Effector memory CD8-positive, alpha-beta T cell (primary cell): ENCODE data around the gene CMPK1.
"Not testable (repeated sequence)": the region's sequence is repeated elsewhere in the genome, so short reads cannot be mapped to it uniquely, and the experiment has no call there.

Experiments used
- ATAC-seq: fragments of 150-1000 bp; cut with Tn5 transposase; replicated peaks from 2 replicates; pipeline ENCODE4 v1.10.0; 2021; ENCODE audit warnings: mild to moderate bottlenecking, moderate library complexity
- DNase-seq, 3 experiments: peaks; one replicate each; pipeline ENCODE4 v3.0.0; 2021
- H3K27ac Mint-ChIP-seq, 2 donors: one replicate each; pipeline ENCODE4 v1.8.0; 2022; ENCODE audit warnings: mild to moderate bottlenecking in 2 of 2, mixed read lengths in 2 of 2, moderate library complexity in 2 of 2
- H3K27me3 Mint-ChIP-seq, 2 donors: one replicate each; pipeline ENCODE4 v1.8.0; 2022; ENCODE audit warnings: mixed read lengths in 2 of 2
- H3K36me3 Mint-ChIP-seq: one replicate; pipeline ENCODE4 v1.8.0; 2022; ENCODE audit warnings: mild to moderate bottlenecking, moderate library complexity, mixed read lengths; ENCODE audit not compliant: insufficient read depth
- H3K4me1 Mint-ChIP-seq, 2 donors: one replicate each; pipeline ENCODE4 v1.8.0; 2022; ENCODE audit warnings: low read depth in 2 of 2, mixed read lengths in 2 of 2
- H3K4me3 Mint-ChIP-seq, 2 donors: one replicate each; pipeline ENCODE4 v1.8.0; 2022; ENCODE audit warnings: mild to moderate bottlenecking in 2 of 2, mixed read lengths in 2 of 2, moderate library complexity in 2 of 2
- H3K9me3 Mint-ChIP-seq, 2 donors: one replicate each; pipeline ENCODE4 v1.8.0; 2022; ENCODE audit warnings: mixed read lengths in 2 of 2

Gene CMPK1

GRCh38 chr1:47328992-47329391 lies 4.6 kb upstream of the CMPK1 start:
- DNase-seq (no peak), ATAC-seq (no peak)
- Mint-ChIP-seq H3K4me3 (no peak overlapping the region), H3K27me3 (no peaks in the 10 kb centered on the region), H3K4me1 (no peaks in the 10 kb centered on the region), H3K9me3 (no peaks in the 10 kb centered on the region), H3K36me3 (no peaks in the 10 kb centered on the region), H3K27ac (peak overlapping the region in 1 of 2 donors; percentile 41)

GRCh38 chr1:47330212-47330611 lies 3.4 kb upstream of the CMPK1 start:
- peaks cover 5 to 10% of the 10 kb centered on the region in 2 donors for H3K4me1 Mint-ChIP-seq
- H3K36me3 Mint-ChIP-seq: no peaks in the 10 kb centered on the region
- H3K27me3 Mint-ChIP-seq: no peaks in the 10 kb centered on the region
- ATAC-seq: no peak
- no peak for DNase-seq
- no peak overlapping the region for H3K4me3 Mint-ChIP-seq
- no peak overlapping the region for H3K27ac Mint-ChIP-seq
- no peaks in the 10 kb centered on the region for H3K9me3 Mint-ChIP-seq

- H3K27me3 Mint-ChIP-seq: no peaks in the 10 kb centered on the region
- peaks cover 13 to 15% of the 10 kb centered on the region in 2 donors for H3K4me1 Mint-ChIP-seq
- H3K27ac Mint-ChIP-seq: no peak overlapping the region
- DNase-seq: no peak
- H3K4me3 Mint-ChIP-seq: no peak overlapping the region
- no peak for ATAC-seq
- H3K9me3 Mint-ChIP-seq: no peaks in the 10 kb centered on the region
- H3K36me3 Mint-ChIP-seq: no peaks in the 10 kb centered on the region
Observed at GRCh38 chr1:47331875-47332274, 1.7 kb upstream of the CMPK1 start.

GRCh38 chr1:47332779-47333577 lies 612 bp upstream of the CMPK1 start:
- Mint-ChIP-seq H3K27ac (no peak overlapping the region), H3K4me1 (peaks cover 13 to 18% of the 10 kb centered on the region in 2 donors), H3K27me3 (no peaks in the 10 kb centered on the region), H3K9me3 (no peaks in the 10 kb centered on the region), H3K4me3 (no peak overlapping the region), H3K36me3 (no peaks in the 10 kb centered on the region)
- no peak for DNase-seq
- no peak for ATAC-seq

- H3K27me3 Mint-ChIP-seq: no peaks in the 10 kb centered on the region
- DNase-seq (peak; percentile 61 to 70 (median 62)), ATAC-seq (peak; percentile 84)
- H3K4me1 Mint-ChIP-seq: peaks cover 15 to 27% of the 10 kb centered on the region in 2 donors
- no peaks in the 10 kb centered on the region for H3K36me3 Mint-ChIP-seq
- H3K9me3 Mint-ChIP-seq: no peaks in the 10 kb centered on the region
- H3K27ac Mint-ChIP-seq: no peak overlapping the region
- H3K4me3 Mint-ChIP-seq: no peak overlapping the region
Observed at GRCh38 chr1:47333922-47334764, 553 bp downstream of the CMPK1 start.

GRCh38 chr1:47334765-47335435 lies 1.3 kb downstream of the CMPK1 start:
- ATAC-seq (no peak), DNase-seq (no peak)
- Mint-ChIP-seq H3K27ac (no peak overlapping the region), H3K4me3 (no peak overlapping the region), H3K9me3 (no peaks in the 10 kb centered on the region), H3K36me3 (no peaks in the 10 kb centered on the region), H3K4me1 (peaks cover 15 to 29% of the 10 kb centered on the region in 2 donors), H3K27me3 (no peaks in the 10 kb centered on the region)

GRCh38 chr1:47337350-47337749 lies 3.8 kb downstream of the CMPK1 start:
- peaks cover 4% of the 10 kb centered on the region for H3K36me3 Mint-ChIP-seq

GRCh38 chr1:47338249-47339077 lies 4.9 kb downstream of the CMPK1 start:
- H3K4me1 Mint-ChIP-seq: peaks cover 23 to 41% of the 10 kb centered on the region in 2 donors
- peaks cover 11% of the 10 kb centered on the region for H3K36me3 Mint-ChIP-seq
- DNase-seq: no peak
- no peak for ATAC-seq
- H3K9me3 Mint-ChIP-seq: no peaks in the 10 kb centered on the region
- peak overlapping the region in 1 of 2 donors; percentile 56 for H3K27ac Mint-ChIP-seq
- H3K4me3 Mint-ChIP-seq: no peak overlapping the region
- no peaks in the 10 kb centered on the region for H3K27me3 Mint-ChIP-seq

More at GRCh38 chr1:47337350-47337749, 3.8 kb downstream of the CMPK1 start:
- no peaks in the 10 kb centered on the region for H3K9me3 Mint-ChIP-seq
- H3K27me3 Mint-ChIP-seq: no peaks in the 10 kb centered on the region
- H3K4me3 Mint-ChIP-seq: no peak overlapping the region
- H3K27ac Mint-ChIP-seq: no peak overlapping the region
- H3K4me1 Mint-ChIP-seq: peaks cover 23 to 41% of the 10 kb centered on the region in 2 donors
- ATAC-seq: no peak
- DNase-seq: no peak

- peaks cover 13 to 36% of the 10 kb centered on the region in 2 donors for H3K4me1 Mint-ChIP-seq
- no peak for DNase-seq
- H3K9me3 Mint-ChIP-seq: no peaks in the 10 kb centered on the region
- no peak overlapping the region for H3K27ac Mint-ChIP-seq
- ATAC-seq: no peak
- no peaks in the 10 kb centered on the region for H3K27me3 Mint-ChIP-seq
- no peak overlapping the region for H3K4me3 Mint-ChIP-seq
- H3K36me3 Mint-ChIP-seq: peaks cover 15% of the 10 kb centered on the region
Observed at GRCh38 chr1:47340227-47340626, 6.6 kb downstream of the CMPK1 start.

- Mint-ChIP-seq H3K4me3 (peak overlapping the region in 1 of 2 donors; percentile 0), H3K36me3 (peaks cover 18% of the 10 kb centered on the region), H3K4me1 (peaks cover 12 to 30% of the 10 kb centered on the region in 2 donors)
- H3K27ac Mint-ChIP-seq, DNase-seq, ATAC-seq, H3K9me3 Mint-ChIP-seq, H3K27me3 Mint-ChIP-seq: not testable (repeated sequence)
Observed at GRCh38 chr1:47346979-47347378, 13.4 kb downstream of the CMPK1 start.

GRCh38 chr1:47347735-47348134 lies 14.1 kb downstream of the CMPK1 start:
- Mint-ChIP-seq H3K27me3 (no peaks in the 10 kb centered on the region), H3K27ac (peak overlapping the region in 1 of 2 donors; percentile 58), H3K9me3 (no peaks in the 10 kb centered on the region), H3K4me1 (peaks cover 12 to 35% of the 10 kb centered on the region in 2 donors), H3K36me3 (peaks cover 15% of the 10 kb centered on the region), H3K4me3 (no peak overlapping the region)
- DNase-seq (no peak), ATAC-seq (no peak)

- DNase-seq (no peak), ATAC-seq (no peak)
- H3K9me3 Mint-ChIP-seq: no peaks in the 10 kb centered on the region
- H3K27me3 Mint-ChIP-seq: no peaks in the 10 kb centered on the region
- H3K36me3 Mint-ChIP-seq: peaks cover 13% of the 10 kb centered on the region
- H3K4me1 Mint-ChIP-seq: peaks cover 12 to 36% of the 10 kb centered on the region in 2 donors
- H3K27ac Mint-ChIP-seq: no peak overlapping the region
- no peak overlapping the region for H3K4me3 Mint-ChIP-seq
Observed at GRCh38 chr1:47348246-47348645, 14.7 kb downstream of the CMPK1 start.

GRCh38 chr1:47351305-47351704 lies 17.7 kb downstream of the CMPK1 start:
- Mint-ChIP-seq H3K9me3 (no peaks in the 10 kb centered on the region), H3K36me3 (peaks cover 5% of the 10 kb centered on the region), H3K4me1 (peaks cover 12 to 53% of the 10 kb centered on the region in 2 donors), H3K27me3 (no peaks in the 10 kb centered on the region), H3K27ac (no peak overlapping the region), H3K4me3 (no peak overlapping the region)
- ATAC-seq (no peak), DNase-seq (no peak)
